ENCODE results near the gene SASH3.

DNA sequence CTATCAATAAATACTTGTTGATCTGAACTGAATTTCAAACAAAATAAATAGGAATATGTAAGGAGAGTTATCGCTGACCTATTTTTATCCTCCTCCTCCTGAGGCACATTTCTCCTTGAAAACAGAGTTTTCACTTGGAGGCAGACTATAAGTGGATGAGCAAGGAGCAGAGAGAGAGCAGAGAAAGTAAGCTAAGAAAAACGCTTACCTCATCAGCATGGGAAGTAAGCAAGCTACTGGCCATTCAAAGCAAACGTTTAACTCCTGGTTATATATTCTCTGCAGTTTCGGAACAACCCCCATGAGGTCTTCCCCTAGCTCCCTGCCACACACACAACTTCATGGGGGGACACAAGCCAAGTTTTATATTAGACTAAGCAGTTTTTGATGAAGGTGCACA is 50.7 kb downstream of the SASH3 start:
- TF ChIP-seq, protein P1, sequence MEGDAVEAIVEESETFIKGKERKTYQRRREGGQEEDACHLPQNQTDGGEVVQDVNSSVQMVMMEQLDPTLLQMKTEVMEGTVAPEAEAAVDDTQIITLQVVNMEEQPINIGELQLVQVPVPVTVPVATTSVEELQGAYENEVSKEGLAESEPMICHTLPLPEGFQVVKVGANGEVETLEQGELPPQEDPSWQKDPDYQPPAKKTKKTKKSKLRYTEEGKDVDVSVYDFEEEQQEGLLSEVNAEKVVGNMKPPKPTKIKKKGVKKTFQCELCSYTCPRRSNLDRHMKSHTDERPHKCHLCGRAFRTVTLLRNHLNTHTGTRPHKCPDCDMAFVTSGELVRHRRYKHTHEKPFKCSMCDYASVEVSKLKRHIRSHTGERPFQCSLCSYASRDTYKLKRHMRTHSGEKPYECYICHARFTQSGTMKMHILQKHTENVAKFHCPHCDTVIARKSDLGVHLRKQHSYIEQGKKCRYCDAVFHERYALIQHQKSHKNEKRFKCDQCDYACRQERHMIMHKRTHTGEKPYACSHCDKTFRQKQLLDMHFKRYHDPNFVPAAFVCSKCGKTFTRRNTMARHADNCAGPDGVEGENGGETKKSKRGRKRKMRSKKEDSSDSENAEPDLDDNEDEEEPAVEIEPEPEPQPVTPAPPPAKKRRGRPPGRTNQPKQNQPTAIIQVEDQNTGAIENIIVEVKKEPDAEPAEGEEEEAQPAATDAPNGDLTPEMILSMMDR (conservative IDR thresholded peaks at IDR 0.05 in 1 of 2, IDR thresholded peaks at IDR 0.05 in 1 of 2; ENCODE audit: low read depth in 1 of 2, low read length in 2 of 2) = no peak
- TF ChIP-seq EZH2 (IDR thresholded peaks at IDR 0.05; ENCODE audit: low read length, missing control alignments) = no peak

Measured in fibroblast of lung (primary cell).